Neural progenitor cell (in vitro differentiated cells): Measurements from ENCODE around the gene PRDX6.

ENCODE experiments used
- CTCF ChIP-seq: fragments of 200-600 bp; sonication (generic); IDR thresholded peaks from 2 replicates; pipeline ENCODE4 v1.5.1; 2017; ENCODE audit warnings: antibody characterized with exemption, mild to moderate bottlenecking
- EZH2phosphoT487 ChIP-seq: fragments of 200-600 bp; sonication (generic); IDR thresholded peaks from 2 replicates; pipeline ENCODE4 v1.6.1; 2017; ENCODE audit warnings: antibody characterized with exemption

DNA sequence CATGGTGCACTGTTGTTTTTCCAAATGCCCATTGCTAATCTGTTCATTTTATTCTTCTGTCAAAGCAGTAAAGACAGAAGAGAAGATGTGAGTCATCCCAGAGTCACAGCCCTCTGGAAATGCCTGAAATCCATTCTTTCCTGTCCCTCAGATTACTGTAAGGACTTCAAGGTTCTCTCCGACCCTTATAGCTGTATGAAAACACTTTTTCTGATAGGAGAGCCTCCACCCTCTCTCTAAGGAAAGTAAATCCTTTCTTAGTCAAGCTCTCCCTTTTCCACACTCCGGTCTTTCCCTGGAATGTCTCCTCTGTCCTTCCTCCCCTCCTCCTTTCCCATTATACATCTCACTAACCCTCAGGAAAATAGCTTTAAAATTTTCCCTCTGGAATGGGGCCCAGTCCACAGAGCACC is 3.5 kb upstream of the PRDX6 start:
- TF ChIP-seq CTCF (no peak), EZH2phosphoT487 (no peak)
